ENCODE measurements around the gene PPME1.

DNA sequence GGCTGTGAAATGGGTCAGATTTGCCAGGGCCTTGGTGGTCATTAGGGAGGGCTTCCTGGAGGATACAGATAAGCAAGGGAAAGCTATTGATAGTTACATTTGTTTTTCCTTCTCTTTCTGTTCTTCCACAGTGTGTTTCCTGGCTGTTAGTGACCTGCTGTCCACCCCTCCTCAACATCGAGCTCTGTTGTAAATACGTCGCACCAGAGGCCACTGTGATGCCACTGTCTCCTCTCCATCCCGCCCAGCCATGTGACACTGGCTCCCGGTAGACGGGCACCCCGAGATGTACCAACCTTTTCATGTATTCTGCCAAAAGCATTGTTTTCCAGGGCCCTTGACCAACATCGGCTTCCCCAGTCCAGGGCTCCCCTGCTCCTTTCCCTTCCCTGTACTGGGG lies 82.3 kb downstream of the PPME1 start:
- TF ChIP-seq, protein P1, sequence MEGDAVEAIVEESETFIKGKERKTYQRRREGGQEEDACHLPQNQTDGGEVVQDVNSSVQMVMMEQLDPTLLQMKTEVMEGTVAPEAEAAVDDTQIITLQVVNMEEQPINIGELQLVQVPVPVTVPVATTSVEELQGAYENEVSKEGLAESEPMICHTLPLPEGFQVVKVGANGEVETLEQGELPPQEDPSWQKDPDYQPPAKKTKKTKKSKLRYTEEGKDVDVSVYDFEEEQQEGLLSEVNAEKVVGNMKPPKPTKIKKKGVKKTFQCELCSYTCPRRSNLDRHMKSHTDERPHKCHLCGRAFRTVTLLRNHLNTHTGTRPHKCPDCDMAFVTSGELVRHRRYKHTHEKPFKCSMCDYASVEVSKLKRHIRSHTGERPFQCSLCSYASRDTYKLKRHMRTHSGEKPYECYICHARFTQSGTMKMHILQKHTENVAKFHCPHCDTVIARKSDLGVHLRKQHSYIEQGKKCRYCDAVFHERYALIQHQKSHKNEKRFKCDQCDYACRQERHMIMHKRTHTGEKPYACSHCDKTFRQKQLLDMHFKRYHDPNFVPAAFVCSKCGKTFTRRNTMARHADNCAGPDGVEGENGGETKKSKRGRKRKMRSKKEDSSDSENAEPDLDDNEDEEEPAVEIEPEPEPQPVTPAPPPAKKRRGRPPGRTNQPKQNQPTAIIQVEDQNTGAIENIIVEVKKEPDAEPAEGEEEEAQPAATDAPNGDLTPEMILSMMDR (conservative IDR thresholded peaks at IDR 0.05; ENCODE audit: low read depth, low read length), result no peak
- TF ChIP-seq EZH2 (IDR thresholded peaks at IDR 0.05; ENCODE audit: borderline replicate concordance, low read depth, low read length, poor library complexity, severe bottlenecking), result no peak

All from A673 (cell line).